Lower leg skin (tissue), 3 donors: Measurements from ENCODE around the gene UNC93B1.
"Not testable (repeated sequence)": the region's sequence is repeated elsewhere in the genome, so short reads cannot be mapped to it uniquely, and the experiment has no call there.

ENCODE experiments used
- CTCF ChIP-seq, 3 donors: fragments of 450-650 bp; IDR thresholded peaks; one replicate each; pipeline ENCODE4 v1.5.1; 2016; ENCODE audit warnings: antibody characterized with exemption in 3 of 3, mild to moderate bottlenecking in 3 of 3, moderate library complexity in 2 of 3
- POLR2A ChIP-seq, 2 donors: fragments of 450-650 bp; IDR thresholded peaks; one replicate each; pipeline ENCODE4 v1.6.1; 2016 to 2017; ENCODE audit warnings: antibody characterized with exemption in 2 of 2, mild to moderate bottlenecking in 1 of 2, moderate library complexity in 1 of 2

- TF ChIP-seq CTCF, POLR2A (IDR thresholded peaks at IDR 0.05): not testable (repeated sequence)
These were observed 8.8 kb downstream of the UNC93B1 start for GRCh38 chr11:67995129-67995528.
